Stimulated activated naive CD8-positive, alpha-beta T cell treated with anti-CD3 and anti-CD28 coated beads, Interleukin-15, Interleukin-2, amounts not matched to agents 100 U/mL and 50 U/mL, for 24 hours (primary cell): Measurements from ENCODE around the gene LARP6.
A peak's percentile ranks its signal among the peaks of the same experiment; 100 is the strongest.
"Not testable (repeated sequence)": the region's sequence is repeated elsewhere in the genome, so short reads cannot be mapped to it uniquely, and the experiment has no call there.

Source experiments
- ATAC-seq: fragments of 150-1000 bp; cut with Tn5 transposase; one replicate; pipeline ENCODE4 v1.10.0; 2021
- DNase-seq: peaks from one replicate; pipeline ENCODE4 v3.0.0; 2021

Gene LARP6

DNA sequence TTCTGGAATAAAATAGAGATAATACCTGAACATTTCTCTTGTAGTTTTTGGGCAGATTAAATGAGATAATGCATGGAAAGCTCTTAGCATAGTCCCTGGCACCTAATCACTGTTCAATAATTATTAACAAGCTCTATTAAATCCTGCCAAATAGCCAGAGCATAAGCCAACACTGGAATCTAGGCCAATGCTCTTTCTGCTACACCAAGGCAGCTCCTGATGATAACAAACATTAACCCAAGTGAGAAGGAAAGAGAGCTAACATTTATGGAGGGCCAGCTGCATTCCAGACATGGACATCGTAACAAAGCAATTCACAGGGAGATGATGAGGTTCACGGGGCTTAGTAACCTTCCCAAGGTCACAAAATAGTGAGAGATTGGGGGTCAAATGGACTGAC, 23.3 kb downstream of the LARP6 start:
- ATAC-seq (no peak), DNase-seq (no peak)

DNA sequence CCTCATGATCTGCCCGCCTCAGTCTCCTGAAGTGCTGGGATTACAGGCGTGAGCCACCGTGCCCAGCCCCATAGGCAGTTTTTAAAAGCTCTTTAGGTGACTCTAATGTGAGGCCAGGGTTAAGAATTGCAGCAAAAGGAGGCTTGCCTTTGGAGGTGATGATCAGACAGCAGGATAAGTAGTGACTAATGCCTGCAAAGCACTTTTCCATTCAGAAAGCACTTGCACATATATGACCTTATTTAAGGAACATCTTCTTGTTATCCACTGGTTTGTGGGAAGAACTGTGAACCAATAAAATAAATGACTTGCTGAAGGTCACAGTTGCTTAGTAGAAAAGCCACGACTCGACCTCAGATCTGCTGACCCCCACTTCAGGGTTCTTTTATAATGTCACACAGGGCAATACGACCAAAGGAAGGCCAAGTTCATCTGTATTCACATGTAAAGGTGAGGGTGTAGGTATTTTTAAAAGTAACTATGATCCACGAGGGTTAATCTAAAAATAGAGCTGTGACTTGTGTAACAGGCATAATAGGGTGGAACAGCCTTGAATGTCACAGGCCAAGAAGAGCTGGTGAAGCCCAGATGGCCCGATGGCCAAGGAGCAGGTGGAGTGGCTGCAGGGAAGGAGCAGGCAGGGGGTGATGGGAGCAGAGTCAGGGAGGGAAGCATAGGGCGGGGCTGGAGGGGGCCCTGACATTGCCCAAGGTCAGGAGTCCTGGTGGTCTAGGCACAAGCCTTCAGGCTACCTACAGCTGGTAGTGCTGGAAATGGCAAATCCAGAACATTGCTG, 24.4 kb downstream of the LARP6 start:
- peak; percentile 35 for ATAC-seq
- no peak for DNase-seq

DNA sequence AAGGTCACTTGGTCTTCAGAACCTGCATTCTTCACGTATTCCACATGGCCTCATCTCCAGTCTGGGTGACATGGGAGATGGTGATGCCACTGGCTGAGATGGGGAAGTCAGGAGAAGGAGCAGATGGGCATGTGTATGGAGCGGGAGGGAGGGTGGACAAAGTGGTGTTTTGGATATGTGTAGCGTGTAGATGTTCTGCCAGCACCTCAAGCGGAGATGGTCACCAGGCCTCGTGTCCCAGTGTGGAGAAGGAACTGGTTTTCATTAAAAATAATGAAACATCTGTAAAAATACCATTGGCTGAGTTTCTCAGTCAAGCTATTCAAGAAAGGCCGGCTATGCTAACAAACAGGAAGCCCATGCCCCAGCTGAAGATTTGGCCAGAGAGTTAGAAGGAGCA, 26.2 kb downstream of the LARP6 start:
- DNase-seq (no peak), ATAC-seq (no peak)

DNA sequence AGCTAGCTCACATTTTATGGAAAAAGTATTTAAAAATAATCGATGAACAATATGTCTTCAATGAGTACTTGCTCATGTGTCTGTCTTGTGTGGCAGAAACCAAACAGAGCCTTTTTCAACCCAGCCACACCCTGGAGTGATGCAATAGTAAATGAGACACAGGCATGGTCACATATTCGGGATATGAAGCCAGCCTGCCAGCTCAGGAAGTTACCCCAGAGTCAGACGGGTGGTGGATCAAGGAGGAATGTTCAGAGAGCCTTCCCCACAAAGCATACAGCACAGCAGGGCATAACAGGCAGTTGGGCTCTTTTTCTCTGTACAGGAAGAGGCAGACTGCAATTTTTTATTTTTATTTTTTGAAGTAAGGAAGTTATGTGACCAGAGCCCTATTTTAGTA, 27.3 kb downstream of the LARP6 start:
- ATAC-seq (no peak), DNase-seq (no peak)

DNA sequence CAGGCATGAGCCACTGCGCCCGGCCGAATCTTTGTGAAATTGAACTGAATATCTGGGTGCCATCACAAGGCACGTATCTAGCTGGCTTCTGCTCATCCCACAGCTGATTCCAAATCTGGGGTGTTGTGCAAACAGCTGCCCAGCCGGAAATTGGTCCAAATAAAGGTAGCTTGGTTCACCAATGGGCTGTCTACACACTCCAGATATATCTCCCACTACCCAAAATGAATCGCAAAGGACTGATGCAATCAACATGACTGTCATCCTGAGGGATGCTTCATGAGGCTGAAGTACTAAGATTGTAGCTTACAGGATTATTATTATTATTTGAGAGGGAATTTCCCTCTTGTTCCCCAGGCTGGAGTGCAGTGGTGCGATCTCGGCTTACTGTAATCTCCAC, 28.1 kb downstream of the LARP6 start:
- no peak for ATAC-seq
- no peak for DNase-seq

- ATAC-seq (no peak), DNase-seq (no peak)
Measured at GRCh38 chr15:70823196-70823595, 30.8 kb downstream of the LARP6 start.

GRCh38 chr15:70820214-70820613, 33.7 kb downstream of the LARP6 start:
- ATAC-seq: no peak
- no peak for DNase-seq

DNA sequence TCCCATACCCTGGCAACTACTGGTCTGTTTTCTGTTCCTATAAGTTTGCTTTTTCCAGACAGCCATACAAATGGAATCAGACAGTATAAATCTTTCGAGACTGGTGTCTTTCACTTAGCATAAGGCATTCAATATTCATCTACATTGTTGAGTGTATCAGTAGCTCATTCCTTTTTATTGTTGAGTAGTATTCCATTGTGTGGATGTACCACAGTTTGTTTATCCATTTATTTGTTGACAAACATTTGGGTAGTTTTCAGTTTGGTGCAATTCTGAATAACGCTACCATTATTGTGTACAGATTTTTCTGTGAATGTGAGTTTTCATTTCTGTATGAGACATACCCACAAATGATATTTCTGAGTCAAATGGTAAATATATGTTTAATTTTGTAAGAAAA, 35.4 kb downstream of the LARP6 start:
- no peak for ATAC-seq
- DNase-seq: no peak

DNA sequence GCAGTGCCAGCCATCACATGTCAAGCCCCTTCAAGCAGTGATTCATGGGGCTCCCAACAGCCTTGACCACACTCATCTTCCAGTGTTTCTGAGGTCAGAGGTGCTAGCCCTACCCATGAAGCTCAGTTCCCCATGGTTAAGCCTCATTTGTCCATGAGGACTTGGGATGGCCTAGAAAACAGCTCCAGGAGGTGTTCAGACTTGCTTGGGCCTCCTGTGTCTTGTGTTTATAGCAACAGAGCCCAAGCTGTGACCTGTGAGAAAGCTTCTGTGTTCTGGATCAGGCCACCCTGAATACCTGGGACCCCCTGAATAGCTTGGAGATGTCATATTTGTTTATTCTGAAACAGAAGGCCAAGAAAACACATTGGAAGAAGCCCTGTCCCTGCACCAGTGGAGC, 36.7 kb downstream of the LARP6 start:
- ATAC-seq (no peak), DNase-seq (no peak)

DNA sequence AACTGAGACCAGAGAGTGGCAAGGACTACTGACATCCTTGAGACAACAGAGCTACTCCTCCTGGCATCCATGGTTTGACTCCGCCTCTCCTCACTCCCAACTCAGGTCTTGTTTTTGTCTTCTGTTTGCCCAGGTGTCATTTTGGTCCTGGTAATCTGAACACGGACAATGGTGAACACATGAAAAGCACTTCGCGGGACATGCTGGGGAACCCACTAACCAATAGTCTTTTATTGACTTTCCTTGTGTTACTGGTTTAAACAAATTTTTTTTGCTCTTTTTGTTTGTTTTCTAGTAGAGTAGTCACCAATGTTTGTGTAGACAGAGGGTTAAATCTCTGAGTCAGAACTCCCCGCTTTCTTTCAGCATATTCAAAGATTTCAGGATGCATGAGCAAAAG, 38.4 kb downstream of the LARP6 start:
- no peak for DNase-seq
- ATAC-seq: no peak

DNA sequence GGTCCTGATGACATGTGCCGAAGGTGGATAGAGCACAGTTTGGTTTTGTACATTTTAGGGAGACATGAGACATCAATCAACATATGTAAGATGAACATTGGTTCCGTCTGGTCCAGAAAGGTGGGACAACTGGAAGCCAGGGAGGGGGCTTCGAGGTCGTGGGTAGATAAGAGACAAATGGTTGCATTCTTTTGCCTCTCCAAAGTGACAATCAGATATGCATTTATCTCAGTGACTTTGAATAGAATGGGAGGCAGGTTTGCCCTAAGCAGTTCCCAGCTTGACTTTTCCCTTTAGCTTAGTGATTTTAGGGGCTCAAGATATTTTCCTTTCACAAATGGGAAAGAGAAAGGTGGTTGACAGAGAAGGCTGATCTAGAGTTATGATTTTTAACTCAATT, 38.9 kb downstream of the LARP6 start:
- DNase-seq, ATAC-seq: not testable (repeated sequence)

GRCh38 chr15:70812827-70813364, 41.1 kb downstream of the LARP6 start:
- DNase-seq (no peak), ATAC-seq (no peak)

DNA sequence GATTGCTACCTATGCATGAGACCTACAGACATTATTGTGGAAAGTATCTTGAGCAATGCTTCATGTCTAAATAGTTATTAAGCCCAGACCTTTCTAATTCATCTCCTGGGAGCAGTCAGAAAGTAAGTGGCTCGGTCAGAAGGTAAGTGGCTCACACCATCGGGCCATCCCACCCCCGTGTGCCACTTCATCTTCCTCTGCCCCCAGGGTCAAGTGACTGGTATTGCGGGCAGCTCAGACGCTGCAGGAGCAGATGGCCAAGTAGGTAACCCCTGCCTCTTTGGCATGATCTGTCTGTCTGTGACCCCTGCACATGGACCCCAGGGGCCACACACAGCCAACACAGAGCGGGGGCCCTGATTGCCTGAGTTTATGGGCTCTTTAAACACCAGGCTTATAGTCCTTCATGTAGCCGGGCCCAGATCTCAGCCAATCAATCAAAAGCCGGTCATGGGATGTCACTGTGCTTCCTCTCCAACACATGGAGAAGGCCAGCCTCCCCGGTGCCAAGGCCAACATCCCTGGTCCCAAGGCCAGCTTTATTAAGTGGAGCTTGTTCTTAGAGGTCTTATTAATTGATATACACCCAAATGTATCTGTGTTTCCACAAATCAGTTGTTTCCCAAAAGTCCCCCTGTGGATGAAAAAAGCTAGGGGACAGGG, 42.9 kb downstream of the LARP6 start:
- no peak for ATAC-seq
- no peak for DNase-seq

DNA sequence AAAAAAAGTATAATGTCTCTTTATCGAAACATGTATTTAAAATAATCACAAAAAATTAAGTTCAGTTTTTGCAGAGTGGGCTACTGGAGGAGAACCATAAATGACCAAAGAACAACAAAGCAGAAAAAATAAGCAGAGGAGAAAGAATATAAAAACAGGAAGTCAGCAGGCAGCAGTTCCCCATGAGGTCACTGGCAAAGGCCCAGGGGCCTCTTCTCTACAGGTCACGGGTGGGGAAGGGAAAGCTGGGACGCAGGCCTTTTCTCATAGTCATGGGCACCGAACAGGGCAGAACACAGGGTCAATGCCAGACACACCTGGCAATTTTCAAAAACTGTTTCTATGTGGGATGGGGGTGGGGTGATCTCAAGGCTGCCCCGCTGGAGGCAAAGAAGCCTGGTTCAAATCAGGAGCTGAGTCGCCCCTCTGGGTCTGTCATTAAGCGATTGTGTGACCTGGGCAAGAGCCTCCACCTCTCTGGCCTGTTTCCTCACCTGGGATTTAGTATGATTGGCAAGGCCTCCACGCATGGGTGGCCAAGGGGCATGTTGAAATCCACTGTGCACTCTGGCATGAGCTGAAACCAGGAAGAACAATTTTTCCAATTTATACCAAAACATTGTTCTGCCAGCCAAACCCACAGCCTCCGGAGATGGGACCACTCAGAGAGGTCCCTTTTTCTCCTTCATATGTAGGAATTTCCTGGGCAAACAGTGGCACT, 46.8 kb downstream of the LARP6 start:
- ATAC-seq (no peak), DNase-seq (no peak)

GRCh38 chr15:70804388-70804787, 49.6 kb downstream of the LARP6 start:
- not testable (repeated sequence) for ATAC-seq, DNase-seq

- ATAC-seq: no peak
- DNase-seq: no peak
Measured at GRCh38 chr15:70802629-70803028, 51.3 kb downstream of the LARP6 start.

- ATAC-seq (no peak), DNase-seq (no peak)
Measured at GRCh38 chr15:70801109-70801508, 52.8 kb downstream of the LARP6 start.

- DNase-seq: no peak
- no peak for ATAC-seq
Measured at GRCh38 chr15:70799667-70800450, 54.1 kb downstream of the LARP6 start.

- ATAC-seq (no peak), DNase-seq (no peak)
Measured at GRCh38 chr15:70797464-70797863, 56.5 kb downstream of the LARP6 start.

- DNase-seq: no peak
- no peak for ATAC-seq
Measured at GRCh38 chr15:70796516-70797310, 57.2 kb downstream of the LARP6 start.

GRCh38 chr15:70795311-70795665, 58.7 kb downstream of the LARP6 start:
- DNase-seq (no peak), ATAC-seq (no peak)
